Measurements from ENCODE around the gene GOLGA3.

DNA sequence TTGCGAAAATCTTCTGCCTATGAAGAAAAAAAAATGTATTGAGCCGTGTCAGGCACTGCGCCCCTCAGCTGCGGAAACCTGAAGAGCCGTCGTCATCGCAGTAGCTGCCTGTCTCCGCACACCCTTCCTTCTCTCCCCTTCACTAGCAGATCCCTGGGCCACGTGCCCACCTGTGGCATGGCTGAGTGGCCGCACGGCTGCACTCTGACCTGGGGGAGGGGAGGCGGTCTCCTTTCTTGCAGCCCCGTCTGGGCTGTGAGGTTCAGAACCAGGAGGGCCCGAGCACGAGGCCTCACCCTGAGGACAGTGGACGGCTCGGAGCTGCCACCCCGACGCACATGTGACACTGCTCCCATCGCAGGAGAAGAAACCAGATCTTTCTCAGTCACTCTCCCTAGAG, 93.2 kb downstream of the GOLGA3 start:
- no peak for TF ChIP-seq POLR2A (IDR thresholded peaks at IDR 0.05; ENCODE audit: low read length)
- no peak for TF ChIP-seq GATA1 (IDR thresholded peaks at IDR 0.05; ENCODE audit: low read depth, low read length)
